B cell (primary cell): ENCODE results near the gene HIPK4. TPM values are rescaled to one million over a fixed set of nuclear protein-coding genes. Genes with fewer than 3 reads are reported as not detected.
A peak's percentile ranks its signal among the peaks of the same experiment; 100 is the strongest.

ENCODE experiments used
- ATAC-seq: fragments of 200-7000 bp; cut with Tn5 transposase; one replicate; pipeline ENCODE4 v1.10.0; 2021; ENCODE audit warnings: low read depth, mild to moderate bottlenecking, moderate number of reproducible peaks, moderate library complexity
- CTCF ChIA-PET: fragments of 350-600 bp; sonication (Branson Sonifier 250); formaldehyde crosslinking; loops from one replicate; lab custom pipeline; 2021; ENCODE audit warnings: antibody characterized with exemption, inconsistent platforms; lab: Charles Lee
- POLR2A ChIA-PET: fragments of 350-600 bp; sonication (Branson Sonifier 250); formaldehyde crosslinking; loops from one replicate; lab custom pipeline; 2021; ENCODE audit warnings: antibody characterized with exemption; lab: Charles Lee
- DNase-seq: peaks from one replicate; pipeline ENCODE4 v3.0.0; 2013
- H2AFZ ChIP-seq: 2 replicates; pipeline ENCODE4 v1.6.1; 2012; ENCODE audit warnings: mild to moderate bottlenecking, low read depth, low read length; ENCODE audit not compliant: insufficient read depth, poor library complexity, severe bottlenecking
- H3K27ac ChIP-seq, 2 donors: 1 replicate in 1 of 2; 2 replicates in 1 of 2; pipeline ENCODE4 v1.5.1; 2012 to 2013; ENCODE audit warnings: low read length in 2 of 2, mild to moderate bottlenecking in 2 of 2, moderate library complexity in 1 of 2
- H3K27me3 ChIP-seq, 4 experiments: fragments of 200-600 bp in 1 of 4; sonication (generic) in 1 of 4; replicated peaks in 1 of 4; 1 replicate in 2 of 4; 2 replicates in 2 of 4; pipeline versions ENCODE4 v1.6.1 to v1.7.0; 2013 to 2016; ENCODE audit warnings: low read length in 3 of 4, mild to moderate bottlenecking in 2 of 4, mixed read lengths in 1 of 4, moderate library complexity in 1 of 4; ENCODE audit not compliant: insufficient read depth in 4 of 4, control insufficient read depth in 3 of 4; ENCODE audit errors: control extremely low read depth in 1 of 4
- H3K36me3 ChIP-seq, 2 experiments: replicated peaks in 1 of 2; 1 replicate in 1 of 2; 2 replicates in 1 of 2; pipeline versions ENCODE4 v1.6.1 to v1.7.1; 2013; ENCODE audit warnings: low read length in 1 of 2; ENCODE audit not compliant: insufficient read depth in 2 of 2, control insufficient read depth in 1 of 2; ENCODE audit errors: control extremely low read depth in 1 of 2, extremely low read depth in 1 of 2
- H3K4me1 ChIP-seq, 2 donors: fragments of 200-600 bp in 1 of 2; sonication (generic) in 1 of 2; 1 replicate in 1 of 2; 2 replicates in 1 of 2; pipeline versions ENCODE4 v1.5.1 to v1.6.1; 2013 to 2017; ENCODE audit warnings: low read length in 2 of 2; ENCODE audit not compliant: control insufficient read depth in 2 of 2, insufficient read depth in 2 of 2
- H3K4me2 ChIP-seq: replicated peaks from 2 replicates; pipeline ENCODE3; 2012; ENCODE audit warnings: mild to moderate bottlenecking, low read depth, low read length; ENCODE audit not compliant: poor library complexity, severe bottlenecking
- H3K4me3 ChIP-seq, 5 experiments: fragments of 200-600 bp in 1 of 5; sonication (generic) in 1 of 5; 1 replicate in 3 of 5; 2 replicates in 2 of 5; pipeline versions ENCODE4 v1.5.1 to v1.7.0; 2011 to 2016; ENCODE audit warnings: low read length in 4 of 5, mild to moderate bottlenecking in 4 of 5, low read depth in 2 of 5, control low read depth in 1 of 5, moderate library complexity in 1 of 5; ENCODE audit not compliant: insufficient read depth in 1 of 5; ENCODE audit errors: control extremely low read depth in 1 of 5, extremely low read depth in 1 of 5
- H3K79me2 ChIP-seq: fragments of 200-600 bp; sonication (generic); one replicate; pipeline ENCODE4 v1.6.0; 2016; ENCODE audit warnings: low read length; ENCODE audit not compliant: control insufficient read depth, insufficient read depth
- H3K9ac ChIP-seq: fragments of 200-600 bp; sonication (generic); 2 replicates; pipeline ENCODE4 v1.6.1; 2017; ENCODE audit warnings: mild to moderate bottlenecking, low read length, moderate library complexity
- H3K9me3 ChIP-seq, 3 donors: one replicate each; pipeline versions ENCODE4 v1.6.1 to v1.7.1; 2013; ENCODE audit warnings: low read length in 2 of 3; ENCODE audit not compliant: control insufficient read depth in 2 of 3, insufficient read depth in 1 of 3; ENCODE audit errors: control extremely low read depth in 1 of 3
- H4K20me1 ChIP-seq: 2 replicates; pipeline ENCODE4 v1.6.0; 2012; ENCODE audit warnings: mild to moderate bottlenecking, low read length; ENCODE audit not compliant: insufficient read depth, control insufficient read depth, poor library complexity, severe bottlenecking
- H3K27ac Mint-ChIP-seq: one replicate; pipeline ENCODE4 v1.8.0; 2021; ENCODE audit warnings: mixed read lengths
- H3K27me3 Mint-ChIP-seq: one replicate; pipeline ENCODE4 v1.8.0; 2021; ENCODE audit warnings: mixed read lengths
- H3K4me1 Mint-ChIP-seq: one replicate; pipeline ENCODE4 v1.8.0; 2021; ENCODE audit warnings: mixed read lengths
- H3K4me3 Mint-ChIP-seq: one replicate; pipeline ENCODE4 v1.8.0; 2021; ENCODE audit warnings: mixed read lengths
- H3K9me3 Mint-ChIP-seq: one replicate; pipeline ENCODE4 v1.8.0; 2022; ENCODE audit warnings: mixed read lengths; ENCODE audit not compliant: insufficient read depth
- EZH2 ChIP-seq: IDR thresholded peaks from 2 replicates; pipeline ENCODE4 v1.6.1; 2012; ENCODE audit warnings: borderline replicate concordance, low read depth, mild to moderate bottlenecking, moderate library complexity, low read length; ENCODE audit not compliant: insufficient read depth, poor library complexity, severe bottlenecking
- WGBS: methylation state at CpG from one replicate; pipeline ENCODE4 v1.1.5; 2013; ENCODE audit warnings: missing lambda C conversion rate; ENCODE audit not compliant: insufficient coverage; 5-methylcytosine and 5-hydroxymethylcytosine counted together
- intact Hi-C: fragments of 100-400 bp; cut with micrococcal nuclease; formaldehyde crosslinking; loops from one replicate; pipeline ENCODE4 v1.10.0; 2022
- polyA plus RNA-seq: library from polyadenylated mRNA; depleted of rRNA; stranded (reverse); fragments of >200 nt; gene quantifications from 2 replicates; pipeline ENCODE4 v1.2.3, GENCODE V29; 2012
- total RNA-seq, 2 donors: library from RNA; stranded (reverse); fragments of 120-200 nt in 1 of 2; gene quantifications; 1 replicate in 1 of 2; 2 replicates in 1 of 2; pipeline versions ENCODE4 v1.2.3 to v1.2.4, GENCODE V29; 2013 to 2022
- TF ChIP-seq, protein P1 (sequence below): fragments of 200-600 bp; IDR thresholded peaks from one replicate; pipeline ENCODE4 v1.8.0; 2022; ENCODE audit warnings: antibody characterized with exemption, mild to moderate bottlenecking

The HIPK4 gene
- total and polyA plus RNA-seq, 2 donors (not counting 1 experiment from before 2014, with no cell fraction given) = 0.04 to 0.20 TPM

DNA sequence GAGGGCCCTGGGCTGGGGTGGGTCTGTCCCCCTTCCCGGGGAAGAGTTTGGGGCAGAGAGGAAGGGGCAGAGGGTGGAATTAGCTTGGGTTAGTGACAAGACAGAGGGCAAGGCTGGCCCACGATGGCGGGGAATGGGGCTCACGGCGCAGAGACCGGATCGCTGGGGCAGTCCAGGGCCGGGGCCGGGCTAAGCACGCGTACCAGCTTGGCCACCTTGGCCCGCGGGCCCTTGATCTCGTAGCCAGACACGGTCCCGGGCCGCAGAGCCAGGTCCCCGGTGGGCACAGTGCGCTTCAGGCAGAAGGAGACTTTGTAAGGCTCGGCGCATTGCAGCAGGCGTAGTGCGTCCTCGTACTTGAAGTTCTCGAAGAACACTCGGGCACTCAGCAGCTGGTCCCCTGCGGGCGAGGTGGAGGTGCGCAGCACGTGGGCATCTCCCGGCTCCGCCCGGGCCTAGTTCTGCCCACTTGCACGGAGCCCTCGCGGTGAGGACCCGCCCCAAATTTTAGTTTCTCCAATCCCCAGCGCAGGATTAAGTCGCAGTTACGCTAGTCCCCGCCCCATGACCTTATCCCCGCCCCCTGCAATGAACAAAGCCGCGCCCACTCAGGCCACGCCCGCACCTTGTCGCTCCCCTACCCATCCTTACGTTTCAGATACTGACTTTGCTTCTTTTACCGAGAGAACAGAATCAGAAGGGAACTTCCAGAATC lies 8.6 kb upstream of the HIPK4 start:
- Mint-ChIP-seq H3K27ac (no peak overlapping the region), H3K9me3 (no peaks in the 10 kb centered on the region), H3K27me3 (peaks cover 8% of the 10 kb centered on the region), H3K4me1 (peaks cover 14% of the 10 kb centered on the region), H3K4me3 (peak overlapping the region; percentile 0)
- TF ChIP-seq, protein P1, sequence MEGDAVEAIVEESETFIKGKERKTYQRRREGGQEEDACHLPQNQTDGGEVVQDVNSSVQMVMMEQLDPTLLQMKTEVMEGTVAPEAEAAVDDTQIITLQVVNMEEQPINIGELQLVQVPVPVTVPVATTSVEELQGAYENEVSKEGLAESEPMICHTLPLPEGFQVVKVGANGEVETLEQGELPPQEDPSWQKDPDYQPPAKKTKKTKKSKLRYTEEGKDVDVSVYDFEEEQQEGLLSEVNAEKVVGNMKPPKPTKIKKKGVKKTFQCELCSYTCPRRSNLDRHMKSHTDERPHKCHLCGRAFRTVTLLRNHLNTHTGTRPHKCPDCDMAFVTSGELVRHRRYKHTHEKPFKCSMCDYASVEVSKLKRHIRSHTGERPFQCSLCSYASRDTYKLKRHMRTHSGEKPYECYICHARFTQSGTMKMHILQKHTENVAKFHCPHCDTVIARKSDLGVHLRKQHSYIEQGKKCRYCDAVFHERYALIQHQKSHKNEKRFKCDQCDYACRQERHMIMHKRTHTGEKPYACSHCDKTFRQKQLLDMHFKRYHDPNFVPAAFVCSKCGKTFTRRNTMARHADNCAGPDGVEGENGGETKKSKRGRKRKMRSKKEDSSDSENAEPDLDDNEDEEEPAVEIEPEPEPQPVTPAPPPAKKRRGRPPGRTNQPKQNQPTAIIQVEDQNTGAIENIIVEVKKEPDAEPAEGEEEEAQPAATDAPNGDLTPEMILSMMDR = no peak
- TF ChIP-seq EZH2 = no peak
- Histone ChIP-seq H2AFZ (no peak overlapping the region), H3K4me3 (no peak overlapping the region), H3K4me2 (peak overlapping the region; percentile 46), H3K9ac (no peak overlapping the region), H3K27ac (no peak overlapping the region), H3K79me2 (no peaks in the 10 kb centered on the region), H3K9me3 (peaks cover 0 to 3% (median 0%) of the 10 kb centered on the region in 3 donors), H3K36me3 (no peaks in the 10 kb centered on the region), H3K4me1 (peaks cover 4 to 12% of the 10 kb centered on the region in 2 donors), H4K20me1 (no peaks in the 10 kb centered on the region), H3K27me3 (peaks cover 0 to 10% (median 3%) of the 10 kb centered on the region in 4 experiments)
- DNase-seq = peak; percentile 58
- intact Hi-C loops = no loop called here
- POLR2A ChIA-PET = no interaction called here
- ATAC-seq = peak; percentile 48
- WGBS = 39% methylated on average over 49 of the region's 49 CpGs
- CTCF ChIA-PET = no interaction called here

DNA sequence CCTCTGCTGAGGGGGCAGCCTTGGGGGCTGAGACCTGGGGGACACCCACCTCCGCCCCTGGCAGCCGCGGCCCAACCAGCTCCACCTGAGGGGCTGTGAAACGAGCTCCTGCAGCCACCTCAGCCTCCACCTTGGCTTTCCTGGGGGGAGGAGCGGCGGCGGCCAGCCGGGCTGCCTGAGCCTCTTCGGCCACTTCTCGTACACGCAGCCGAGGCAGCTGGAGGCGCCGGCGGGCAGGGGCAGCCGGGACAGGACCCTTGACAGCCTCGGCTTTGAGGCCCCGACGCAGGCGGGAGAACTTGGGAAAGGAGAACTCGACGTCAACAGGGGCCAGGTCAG lies 7.6 kb upstream of the HIPK4 start:
- Histone ChIP-seq H3K27me3 (peaks cover 0 to 10% (median 3%) of the 10 kb centered on the region in 4 experiments), H4K20me1 (no peaks in the 10 kb centered on the region), H3K4me2 (no peak overlapping the region), H3K9me3 (peaks cover 0 to 3% (median 0%) of the 10 kb centered on the region in 3 donors), H3K9ac (no peak overlapping the region), H3K4me3 (no peak overlapping the region), H2AFZ (no peak overlapping the region), H3K4me1 (peaks cover 4 to 7% of the 10 kb centered on the region in 2 donors), H3K79me2 (no peaks in the 10 kb centered on the region), H3K27ac (no peak overlapping the region), H3K36me3 (no peaks in the 10 kb centered on the region)
- ATAC-seq (no peak), DNase-seq (no peak)
- Mint-ChIP-seq H3K27ac (no peak overlapping the region), H3K9me3 (no peaks in the 10 kb centered on the region), H3K4me1 (peaks cover 9% of the 10 kb centered on the region), H3K4me3 (no peak overlapping the region), H3K27me3 (peaks cover 8% of the 10 kb centered on the region)
- ChIA-PET POLR2A (no interaction called here), CTCF (no interaction called here)
- WGBS = 94% methylated on average over 19 of the region's 22 CpGs
- TF ChIP-seq EZH2 = no peak
- TF ChIP-seq, protein P1 = no peak
- intact Hi-C loops = no loop called here
